Measurements from ENCODE around the gene MAGI2. TPM values are rescaled to one million over a fixed set of nuclear protein-coding genes. Genes with fewer than 3 reads are reported as not detected.

The MAGI2 gene
- polyA plus RNA-seq, 1 donor: 3.7 TPM

- no peak for DNase-seq (ENCODE audit: low read depth)
Measured at GRCh38 chr7:77995717-77996116, 1457.8 kb downstream of the MAGI2 start.

- no peak for DNase-seq (ENCODE audit: low read depth)
Measured at GRCh38 chr7:77993838-77994237, 1459.6 kb downstream of the MAGI2 start.

- DNase-seq (ENCODE audit: low read depth): no peak
Measured at GRCh38 chr7:77991656-77992055, 1461.8 kb downstream of the MAGI2 start.

GRCh38 chr7:77989981-77990566, 1463.4 kb downstream of the MAGI2 start:
- no peak for DNase-seq (ENCODE audit: low read depth)

- peak; percentile 1 for DNase-seq (ENCODE audit: low read depth)
Measured at GRCh38 chr7:77985974-77986339, 1467.5 kb downstream of the MAGI2 start.

- DNase-seq (ENCODE audit: low read depth): no peak
Measured at GRCh38 chr7:77985232-77985973, 1468.1 kb downstream of the MAGI2 start.

- DNase-seq (ENCODE audit: low read depth): no peak
Measured at GRCh38 chr7:77983973-77984372, 1469.5 kb downstream of the MAGI2 start.

- DNase-seq (ENCODE audit: low read depth): no peak
Measured at GRCh38 chr7:77982926-77983550, 1470.4 kb downstream of the MAGI2 start.

- DNase-seq (ENCODE audit: low read depth): no peak
Measured at GRCh38 chr7:77980087-77980713, 1473.3 kb downstream of the MAGI2 start.

GRCh38 chr7:77979219-77979618, 1474.2 kb downstream of the MAGI2 start:
- DNase-seq (ENCODE audit: low read depth): no peak

GRCh38 chr7:77975672-77976480, 1477.6 kb downstream of the MAGI2 start:
- no peak for DNase-seq (ENCODE audit: low read depth)

GRCh38 chr7:77971726-77972125, 1481.7 kb downstream of the MAGI2 start:
- peak; percentile 5 for DNase-seq (ENCODE audit: low read depth)

GRCh38 chr7:77967429-77967828, 1486.0 kb downstream of the MAGI2 start:
- no peak for DNase-seq (ENCODE audit: low read depth)
